Liver (tissue), 9 donors: ENCODE results near the gene RNF8. TPM values are rescaled to one million over a fixed set of nuclear protein-coding genes. Genes with fewer than 3 reads are reported as not detected.

Source experiments
- DNase-seq: peaks from one replicate; pipeline ENCODE4 v3.0.0-alpha.2; 2017; ENCODE audit warnings: low spot score
- H3K27ac ChIP-seq, 2 donors: one replicate each; pipeline ENCODE4 v1.7.0; 2013; ENCODE audit warnings: inconsistent platforms in 2 of 2, low read length in 2 of 2, control low read depth in 1 of 2, low read depth in 1 of 2, mild to moderate bottlenecking in 1 of 2
- H3K27me3 ChIP-seq, 4 donors: one replicate each; pipeline versions ENCODE4 v1.6.1 to v1.7.0; 2013; ENCODE audit warnings: low read length in 3 of 4, inconsistent platforms in 1 of 4, mild to moderate bottlenecking in 1 of 4, moderate library complexity in 1 of 4; ENCODE audit not compliant: control insufficient read depth in 4 of 4, insufficient read depth in 4 of 4
- H3K36me3 ChIP-seq, 4 donors: one replicate each; pipeline versions ENCODE4 v1.6.1 to v1.7.0; 2013; ENCODE audit warnings: low read length in 3 of 4, mild to moderate bottlenecking in 3 of 4, low read depth in 1 of 4, moderate library complexity in 1 of 4; ENCODE audit not compliant: control insufficient read depth in 4 of 4, insufficient read depth in 3 of 4
- H3K4me1 ChIP-seq, 4 donors: one replicate each; pipeline versions ENCODE4 v1.6.1 to v1.7.0; 2013; ENCODE audit warnings: low read length in 3 of 4, mild to moderate bottlenecking in 3 of 4, moderate library complexity in 1 of 4; ENCODE audit not compliant: control insufficient read depth in 4 of 4, insufficient read depth in 4 of 4
- H3K4me3 ChIP-seq, 3 donors: one replicate each; pipeline versions ENCODE4 v1.6.1 to v1.7.0; 2013; ENCODE audit warnings: low read length in 3 of 3, control low read depth in 1 of 3, low read depth in 1 of 3, mild to moderate bottlenecking in 1 of 3
- H3K9ac ChIP-seq, 2 donors: one replicate each; pipeline ENCODE4 v1.7.0; 2013; ENCODE audit warnings: low read length in 2 of 2, mild to moderate bottlenecking in 2 of 2, moderate library complexity in 2 of 2, control low read depth in 1 of 2, low read depth in 1 of 2
- H3K9me3 ChIP-seq, 4 donors: one replicate each; pipeline versions ENCODE4 v1.6.1 to v1.7.0; 2013; ENCODE audit warnings: low read length in 3 of 4; ENCODE audit not compliant: control insufficient read depth in 4 of 4
- ATF3 ChIP-seq: IDR thresholded peaks from 2 replicates; pipeline ENCODE4 v1.6.1; 2016; ENCODE audit warnings: antibody characterized with exemption
- CTCF ChIP-seq: fragments of 150-350 bp; IDR thresholded peaks from 2 replicates; pipeline ENCODE4 v1.5.1; 2017; ENCODE audit warnings: improper control_type of control experiment, low read depth, low read length; ENCODE audit not compliant: missing input control
- EGR1 ChIP-seq, 2 donors: IDR thresholded peaks; 2 replicates each; pipeline ENCODE4 v1.6.1; 2016 to 2018; ENCODE audit warnings: antibody characterized with exemption in 2 of 2, low read depth in 2 of 2
- FOXA1 ChIP-seq: IDR thresholded peaks from 2 replicates; pipeline ENCODE4 v1.6.1; 2016; ENCODE audit warnings: antibody characterized with exemption
- FOXA2 ChIP-seq: IDR thresholded peaks from 2 replicates; pipeline ENCODE4 v1.6.1; 2016; ENCODE audit warnings: antibody characterized with exemption
- GABPA ChIP-seq, 2 donors: IDR thresholded peaks in 1 of 2; conservative IDR thresholded peaks in 1 of 2; 2 replicates each; pipeline ENCODE4 v1.6.1; 2016; ENCODE audit warnings: antibody characterized with exemption in 2 of 2, mild to moderate bottlenecking in 1 of 2, moderate library complexity in 1 of 2
- HNF4A ChIP-seq, 2 donors: conservative IDR thresholded peaks; 2 replicates each; pipeline ENCODE4 v1.6.1; 2016; ENCODE audit warnings: antibody characterized with exemption in 2 of 2, mild to moderate bottlenecking in 2 of 2
- HNF4G ChIP-seq: IDR thresholded peaks from 2 replicates; pipeline ENCODE4 v1.6.1; 2016; ENCODE audit warnings: antibody characterized with exemption
- JUND ChIP-seq, 2 donors: IDR thresholded peaks; 2 replicates each; pipeline ENCODE4 v1.6.1; 2016; ENCODE audit warnings: antibody characterized with exemption in 2 of 2
- MAX ChIP-seq: IDR thresholded peaks from 2 replicates; pipeline ENCODE4 v1.6.1; 2016; ENCODE audit warnings: antibody characterized with exemption
- NR2F2 ChIP-seq: IDR thresholded peaks from 2 replicates; pipeline ENCODE4 v1.6.1; 2016; ENCODE audit warnings: antibody characterized with exemption
- RAD21 ChIP-seq, 2 donors: IDR thresholded peaks; 2 replicates each; pipeline ENCODE4 v1.6.1; 2016; ENCODE audit warnings: antibody characterized with exemption in 2 of 2, mild to moderate bottlenecking in 2 of 2
- REST ChIP-seq: IDR thresholded peaks from 2 replicates; pipeline ENCODE4 v1.6.1; 2016; ENCODE audit warnings: antibody characterized with exemption, mild to moderate bottlenecking
- RXRA ChIP-seq, 2 donors: IDR thresholded peaks; 2 replicates each; pipeline ENCODE4 v1.6.1; 2017 to 2018; ENCODE audit warnings: antibody characterized with exemption in 2 of 2, mild to moderate bottlenecking in 1 of 2
- SP1 ChIP-seq: IDR thresholded peaks from 2 replicates; pipeline ENCODE4 v1.6.1; 2018; ENCODE audit warnings: antibody characterized with exemption, mild to moderate bottlenecking
- TAF1 ChIP-seq: conservative IDR thresholded peaks from 2 replicates; pipeline ENCODE4 v1.6.1; 2016; ENCODE audit warnings: antibody characterized with exemption, mild to moderate bottlenecking
- YY1 ChIP-seq: IDR thresholded peaks from 2 replicates; pipeline ENCODE4 v1.6.1; 2016; ENCODE audit warnings: antibody characterized with exemption, mild to moderate bottlenecking
- ZBTB33 ChIP-seq: IDR thresholded peaks from 2 replicates; pipeline ENCODE4 v1.6.1; 2016; ENCODE audit warnings: antibody characterized with exemption
- WGBS: extraction: QIAGEN DNeasy Blood & Tissue Kit; methylation state at CpG from one replicate; pipeline ENCODE4 v1.1.7; 2013; 5-methylcytosine and 5-hydroxymethylcytosine counted together
- polyA plus RNA-seq, 2 donors: library from polyadenylated mRNA; stranded (reverse) in 1 of 2; unstranded in 1 of 2; fragments of 200-250 nt in 1 of 2; fragments of >200 nt in 1 of 2; fragmentation: Nextera tagmentation in 1 of 2; extraction: Ambion mirVana in 1 of 2; gene quantifications; one replicate each; pipeline versions ENCODE4 v1.2.1 to v1.2.3, GENCODE V29; 2013 to 2015
- total RNA-seq, 2 donors: library from RNA; depleted of rRNA; stranded (reverse); fragments of >200 nt; gene quantifications; one replicate each; pipeline ENCODE4 v1.2.3, GENCODE V29; 2014
- donor health status: healthy.
- donor health status: healthy.
- donor health status: healthy.
- donor health status: healthy.
- donor health status: healthy.

The RNF8 gene
- total and polyA plus RNA-seq, 4 donors = 6.1 to 9.9 (median 7.5) TPM

- Histone ChIP-seq H3K27me3 (no peaks in the 10 kb centered on the region), H3K27ac (no peak overlapping the region), H3K4me1 (no peaks in the 10 kb centered on the region), H3K9ac (no peak overlapping the region), H3K4me3 (no peak overlapping the region), H3K36me3 (peaks cover 7 to 40% (median 31%) of the 10 kb centered on the region in 4 donors), H3K9me3 (no peaks in the 10 kb centered on the region)
- DNase-seq = no peak
- TF ChIP-seq ATF3 = no peak
- TF ChIP-seq RXRA (IDR thresholded peaks at IDR 0.05) = no peak
- TF ChIP-seq HNF4A (conservative IDR thresholded peaks at IDR 0.05) = no peak
- no peak for TF ChIP-seq RAD21 (IDR thresholded peaks at IDR 0.05)
- no peak for TF ChIP-seq HNF4G
- TF ChIP-seq YY1 = no peak
- TF ChIP-seq REST = no peak
- TF ChIP-seq FOXA2 = no peak
- TF ChIP-seq EGR1 (IDR thresholded peaks at IDR 0.05; ENCODE audit: low read depth in 2 of 2) = no peak
- no peak for TF ChIP-seq FOXA1
- TF ChIP-seq GABPA (IDR thresholded peaks at IDR 0.05 in 1 of 2, conservative IDR thresholded peaks at IDR 0.05 in 1 of 2) = no peak
- TF ChIP-seq TAF1 = no peak
- TF ChIP-seq JUND (IDR thresholded peaks at IDR 0.05) = no peak
- no peak for TF ChIP-seq ZBTB33
- no peak for TF ChIP-seq NR2F2
- TF ChIP-seq SP1 = no peak
- TF ChIP-seq MAX = no peak
- TF ChIP-seq CTCF = no peak
- WGBS = 90% methylated on average over 13 of the region's 13 CpGs
These were observed 39.9 kb upstream of the RNF8 start for GRCh38 chr6:37313723-37314486.
